ENCODE data around the gene GARS1. TPM values are rescaled to one million over a fixed set of nuclear protein-coding genes. Genes with fewer than 3 reads are reported as not detected.
"Not testable (repeated sequence)": the region's sequence is repeated elsewhere in the genome, so short reads cannot be mapped to it uniquely, and the experiment has no call there.

GARS1 gene
- total RNA-seq, 1 donor from 2014 or later: 95.9 TPM

DNA sequence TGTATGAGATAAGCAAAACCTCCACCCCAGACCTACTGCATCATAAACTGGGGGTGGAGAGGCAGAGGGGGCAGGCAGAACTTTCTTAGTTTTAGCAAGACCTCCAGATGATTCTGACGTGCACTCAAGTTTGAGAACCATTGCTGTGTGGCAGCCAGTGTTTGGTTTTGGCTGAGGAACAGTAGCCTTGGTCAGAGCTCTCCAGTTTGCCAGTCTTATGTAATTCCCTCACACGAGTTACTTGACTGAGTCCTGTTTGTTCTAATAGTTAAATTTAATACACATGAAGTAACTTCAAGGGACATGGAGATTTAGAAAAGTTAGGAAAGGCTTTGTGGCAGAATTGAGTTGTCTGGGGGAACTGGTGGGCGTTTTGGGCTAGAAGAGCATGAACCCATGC lies 38.5 kb downstream of the GARS1 start:
- H3K4me3 Mint-ChIP-seq: no peak overlapping the region
- no peaks in the 10 kb centered on the region for H3K27me3 ChIP-seq
- DNase-seq (ENCODE audit: low spot score): no peak
- H3K9ac ChIP-seq: no peak overlapping the region
- H2AFZ ChIP-seq (replicated peaks): no peak overlapping the region
- no peaks in the 10 kb centered on the region for H3K9me3 ChIP-seq (ENCODE audit: low read depth)
- TF ChIP-seq EZH2phosphoT487 (IDR thresholded peaks at IDR 0.05) (no peak), EZH2 (IDR thresholded peaks at IDR 0.05) (no peak)
- TF ChIP-seq, protein P1, sequence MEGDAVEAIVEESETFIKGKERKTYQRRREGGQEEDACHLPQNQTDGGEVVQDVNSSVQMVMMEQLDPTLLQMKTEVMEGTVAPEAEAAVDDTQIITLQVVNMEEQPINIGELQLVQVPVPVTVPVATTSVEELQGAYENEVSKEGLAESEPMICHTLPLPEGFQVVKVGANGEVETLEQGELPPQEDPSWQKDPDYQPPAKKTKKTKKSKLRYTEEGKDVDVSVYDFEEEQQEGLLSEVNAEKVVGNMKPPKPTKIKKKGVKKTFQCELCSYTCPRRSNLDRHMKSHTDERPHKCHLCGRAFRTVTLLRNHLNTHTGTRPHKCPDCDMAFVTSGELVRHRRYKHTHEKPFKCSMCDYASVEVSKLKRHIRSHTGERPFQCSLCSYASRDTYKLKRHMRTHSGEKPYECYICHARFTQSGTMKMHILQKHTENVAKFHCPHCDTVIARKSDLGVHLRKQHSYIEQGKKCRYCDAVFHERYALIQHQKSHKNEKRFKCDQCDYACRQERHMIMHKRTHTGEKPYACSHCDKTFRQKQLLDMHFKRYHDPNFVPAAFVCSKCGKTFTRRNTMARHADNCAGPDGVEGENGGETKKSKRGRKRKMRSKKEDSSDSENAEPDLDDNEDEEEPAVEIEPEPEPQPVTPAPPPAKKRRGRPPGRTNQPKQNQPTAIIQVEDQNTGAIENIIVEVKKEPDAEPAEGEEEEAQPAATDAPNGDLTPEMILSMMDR (IDR thresholded peaks at IDR 0.05): no peak
- no peaks in the 10 kb centered on the region for H3K79me2 ChIP-seq (ENCODE audit: low read depth)
- no peaks in the 10 kb centered on the region for H3K9me3 Mint-ChIP-seq
- H3K36me3 ChIP-seq: peaks cover 26% of the 10 kb centered on the region
- no peak overlapping the region for H3K27ac Mint-ChIP-seq
- H3K4me3 ChIP-seq: no peak overlapping the region
- no peaks in the 10 kb centered on the region for H3K4me1 ChIP-seq
- H4K20me1 ChIP-seq (ENCODE audit: low read depth): no peaks in the 10 kb centered on the region
- no peaks in the 10 kb centered on the region for H3F3A ChIP-seq (ENCODE audit: low read depth)
- no peak overlapping the region for H3K27ac ChIP-seq
- no peak overlapping the region for H3K4me2 ChIP-seq
- H3K27me3 Mint-ChIP-seq (ENCODE audit: insufficient read depth, low read depth): no peaks in the 10 kb centered on the region
- no peaks in the 10 kb centered on the region for H3K4me1 Mint-ChIP-seq
- peaks cover 26% of the 10 kb centered on the region for H3K36me3 Mint-ChIP-seq

DNA sequence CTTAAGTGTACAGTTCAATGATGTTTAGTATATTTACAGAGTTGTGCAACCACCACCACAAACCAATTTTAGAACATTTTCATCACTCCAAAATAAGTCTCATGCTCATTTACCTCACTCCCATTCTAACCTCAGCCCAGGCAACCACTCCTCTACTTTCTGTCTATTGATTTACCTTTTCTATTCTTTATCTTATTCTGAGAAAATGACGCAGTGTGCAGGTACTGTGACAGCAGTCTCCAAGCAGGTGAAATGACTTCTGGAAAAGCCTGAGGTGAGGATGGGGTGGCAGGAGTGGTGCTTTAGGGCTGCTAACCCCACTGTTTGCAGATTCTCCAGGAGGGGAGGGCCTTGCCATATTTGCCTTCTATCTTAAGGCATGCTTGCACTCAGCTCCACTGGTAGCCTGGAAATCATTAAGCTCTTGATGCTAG lies 39.5 kb downstream of the GARS1 start:
- Mint-ChIP-seq H3K27me3 (ENCODE audit: insufficient read depth, low read depth) (no peaks in the 10 kb centered on the region), H3K27ac (no peak overlapping the region), H3K4me1 (no peaks in the 10 kb centered on the region)

DNA sequence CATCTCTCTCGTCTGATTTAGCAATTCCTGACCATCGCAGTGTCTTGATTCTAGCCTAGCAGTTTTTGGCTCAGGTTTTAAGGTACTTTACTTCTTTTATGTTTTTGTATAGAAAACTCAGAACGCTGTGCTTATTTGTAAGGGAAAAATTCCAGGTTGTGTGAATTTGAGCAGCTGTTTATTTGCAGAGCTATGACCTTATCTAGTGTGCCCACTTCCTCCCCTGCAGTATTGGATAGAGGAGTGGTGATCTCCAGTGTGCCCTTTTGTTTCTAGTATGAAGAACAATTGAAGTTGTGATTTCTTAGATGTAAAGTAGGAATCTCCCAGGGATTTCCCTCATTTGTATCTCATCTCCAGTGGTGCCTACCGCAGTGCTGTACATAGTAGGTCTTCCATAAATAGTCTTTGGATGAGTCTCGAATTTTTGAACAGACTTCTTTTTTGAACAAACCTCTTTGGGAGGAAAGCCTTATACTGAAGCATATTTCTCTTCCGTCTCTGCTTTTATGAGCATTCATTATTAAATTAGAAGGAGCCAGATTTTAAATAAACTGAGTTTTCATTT lies 40.0 kb downstream of the GARS1 start:
- no peaks in the 10 kb centered on the region for H3K27me3 Mint-ChIP-seq (ENCODE audit: insufficient read depth, low read depth)
- H3K4me3 Mint-ChIP-seq: no peak overlapping the region
- no peaks in the 10 kb centered on the region for H3K9me3 Mint-ChIP-seq
- Histone ChIP-seq H3K4me1 (no peaks in the 10 kb centered on the region), H3K9ac (no peak overlapping the region), H3K4me2 (no peak overlapping the region), H3K4me3 (no peak overlapping the region), H4K20me1 (ENCODE audit: low read depth) (no peaks in the 10 kb centered on the region), H3K27me3 (no peaks in the 10 kb centered on the region), H2AFZ (replicated peaks) (no peak overlapping the region), H3K79me2 (ENCODE audit: low read depth) (no peaks in the 10 kb centered on the region), H3K36me3 (peaks cover 22% of the 10 kb centered on the region), H3F3A (ENCODE audit: low read depth) (no peaks in the 10 kb centered on the region), H3K27ac (no peak overlapping the region), H3K9me3 (ENCODE audit: low read depth) (no peaks in the 10 kb centered on the region)
- no peaks in the 10 kb centered on the region for H3K4me1 Mint-ChIP-seq
- peaks cover 23% of the 10 kb centered on the region for H3K36me3 Mint-ChIP-seq
- TF ChIP-seq EZH2 (IDR thresholded peaks at IDR 0.05): no peak
- TF ChIP-seq, protein P1 (IDR thresholded peaks at IDR 0.05): no peak
- TF ChIP-seq EZH2phosphoT487 (IDR thresholded peaks at IDR 0.05): no peak
- no peak overlapping the region for H3K27ac Mint-ChIP-seq
- DNase-seq (ENCODE audit: low spot score): no peak

More for the DNA sequence above, 39.5 kb downstream of the GARS1 start:
- Histone ChIP-seq H3K9ac (no peak overlapping the region), H3K27me3 (no peaks in the 10 kb centered on the region), H3K9me3 (ENCODE audit: low read depth) (no peaks in the 10 kb centered on the region), H3K27ac (no peak overlapping the region), H3K36me3 (peaks cover 22% of the 10 kb centered on the region), H3K4me3 (no peak overlapping the region), H3K4me1 (no peaks in the 10 kb centered on the region), H2AFZ (replicated peaks) (no peak overlapping the region), H4K20me1 (ENCODE audit: low read depth) (no peaks in the 10 kb centered on the region), H3K79me2 (ENCODE audit: low read depth) (no peaks in the 10 kb centered on the region), H3F3A (ENCODE audit: low read depth) (no peaks in the 10 kb centered on the region), H3K4me2 (no peak overlapping the region)
- no peaks in the 10 kb centered on the region for H3K9me3 Mint-ChIP-seq
- peaks cover 23% of the 10 kb centered on the region for H3K36me3 Mint-ChIP-seq
- DNase-seq (ENCODE audit: low spot score): no peak
- no peak for TF ChIP-seq EZH2phosphoT487 (IDR thresholded peaks at IDR 0.05)
- H3K4me3 Mint-ChIP-seq: no peak overlapping the region

DNA sequence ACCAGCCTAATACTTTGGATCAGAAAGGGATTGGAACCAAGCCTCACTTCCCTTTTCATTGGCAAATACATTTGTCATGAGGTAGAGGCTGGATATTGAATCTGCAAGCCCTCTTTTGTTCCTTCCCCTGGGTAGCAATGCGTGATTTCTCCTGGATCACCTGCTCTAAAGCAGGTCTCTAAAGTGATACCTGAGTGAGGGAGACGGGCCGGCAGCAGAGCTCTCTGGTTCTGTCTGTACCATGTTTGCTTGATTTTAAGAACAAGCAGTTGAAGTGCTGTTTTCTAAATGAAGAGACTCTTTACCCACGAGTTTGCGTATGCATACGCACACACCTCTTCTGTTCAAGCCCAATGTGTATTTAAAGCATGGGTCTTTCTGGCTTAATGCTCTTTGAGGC lies 41.1 kb downstream of the GARS1 start:
- Histone ChIP-seq H2AFZ (replicated peaks) (no peak overlapping the region), H3K9me3 (ENCODE audit: low read depth) (no peaks in the 10 kb centered on the region), H3K4me2 (no peak overlapping the region), H3K27ac (no peak overlapping the region), H3F3A (ENCODE audit: low read depth) (no peaks in the 10 kb centered on the region), H3K9ac (no peak overlapping the region), H3K27me3 (no peaks in the 10 kb centered on the region), H3K4me1 (no peaks in the 10 kb centered on the region), H3K79me2 (ENCODE audit: low read depth) (no peaks in the 10 kb centered on the region), H4K20me1 (ENCODE audit: low read depth) (no peaks in the 10 kb centered on the region), H3K4me3 (no peak overlapping the region), H3K36me3 (peaks cover 22% of the 10 kb centered on the region)
- TF ChIP-seq EZH2 (IDR thresholded peaks at IDR 0.05): no peak
- TF ChIP-seq, protein P1 (IDR thresholded peaks at IDR 0.05): no peak
- TF ChIP-seq EZH2phosphoT487 (IDR thresholded peaks at IDR 0.05): no peak
- Mint-ChIP-seq H3K27me3 (ENCODE audit: insufficient read depth, low read depth) (no peaks in the 10 kb centered on the region), H3K4me1 (no peaks in the 10 kb centered on the region), H3K27ac (no peak overlapping the region), H3K36me3 (peaks cover 23% of the 10 kb centered on the region), H3K4me3 (no peak overlapping the region), H3K9me3 (no peaks in the 10 kb centered on the region)
- DNase-seq (ENCODE audit: low spot score): no peak

DNA sequence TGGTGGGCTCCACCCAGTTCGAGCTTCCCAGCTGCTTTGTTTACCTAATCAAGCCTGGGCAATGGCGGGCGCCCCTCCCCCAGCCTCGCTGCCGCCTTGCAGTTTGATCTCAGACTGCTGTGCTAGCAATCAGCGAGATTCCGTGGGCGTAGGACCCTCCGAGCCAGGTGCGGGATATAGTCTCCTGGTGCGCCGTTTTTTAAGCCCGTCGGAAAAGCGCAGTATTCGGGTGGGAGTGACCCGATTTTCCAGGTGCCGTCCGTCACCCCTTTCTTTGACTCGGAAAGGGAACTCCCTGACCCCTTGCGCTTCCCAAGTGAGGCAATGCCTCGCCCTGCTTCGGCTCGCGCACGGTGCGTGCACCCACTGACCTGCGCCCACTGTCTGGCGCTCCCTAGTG lies 47.6 kb downstream of the GARS1 start:
- Histone ChIP-seq H3K4me3 (peak overlapping the region; percentile 54), H3K4me2 (peak overlapping the region; percentile 77), H2AFZ (replicated peaks) (peak overlapping the region; percentile 17), H3K4me1 (peaks cover 12% of the 10 kb centered on the region), H3K79me2 (ENCODE audit: low read depth) (peaks cover 21% of the 10 kb centered on the region)
- not testable (repeated sequence) for H3K9ac ChIP-seq; H3K36me3 ChIP-seq; H3K4me1 Mint-ChIP-seq; H3K9me3 ChIP-seq (ENCODE audit: low read depth); H3K27me3 ChIP-seq; DNase-seq (ENCODE audit: low spot score); H3K4me3 Mint-ChIP-seq; H4K20me1 ChIP-seq (ENCODE audit: low read depth); H3K27me3 Mint-ChIP-seq (ENCODE audit: insufficient read depth, low read depth); H3F3A ChIP-seq (ENCODE audit: low read depth); H3K36me3 Mint-ChIP-seq; H3K27ac ChIP-seq; H3K27ac Mint-ChIP-seq; H3K9me3 Mint-ChIP-seq
